OCI-LY3 (cell line): ENCODE results near the gene PSMA3.

Experiments used
- H2AFZ ChIP-seq: fragments of 200-600, 300-600 bp; shearing (Covaris generic); 2 replicates; pipeline ENCODE4 v1.6.0; 2014; ENCODE audit warnings: antibody characterized with exemption, low read depth, low read length
- H3K27ac ChIP-seq: fragments of 200-600, 300-600 bp; sonication (generic); 2 replicates; pipeline ENCODE4 v1.5.1; 2014; ENCODE audit warnings: mild to moderate bottlenecking, low read length, moderate library complexity, mixed read lengths
- H3K27me3 ChIP-seq: fragments of 200-600, 300-600 bp; sonication (generic); 2 replicates; pipeline ENCODE4 v1.6.1; 2014; ENCODE audit warnings: low read depth, low read length, mixed read lengths
- H3K36me3 ChIP-seq: fragments of 200-600, 300-600 bp; sonication (generic); replicated peaks from 2 replicates; pipeline ENCODE3; 2014; ENCODE audit warnings: low read depth, low read length, mixed read lengths
- H3K4me1 ChIP-seq: fragments of 300-600, 200-600 bp; sonication (generic); 2 replicates; pipeline ENCODE4 v1.6.1; 2014; ENCODE audit warnings: low read length, mixed read lengths
- H3K4me2 ChIP-seq: fragments of 200-600, 300-600 bp; sonication (generic); 2 replicates; pipeline ENCODE4 v1.6.1; 2014; ENCODE audit warnings: low read length, mixed read lengths
- H3K4me3 ChIP-seq: fragments of 300-600, 200-600 bp; sonication (generic); 2 replicates; pipeline ENCODE4 v1.5.1; 2014; ENCODE audit warnings: antibody characterized with exemption, mild to moderate bottlenecking, low read length, moderate library complexity
- H3K79me2 ChIP-seq: fragments of 300-600, 200-600 bp; shearing (Covaris generic); 2 replicates; pipeline ENCODE4 v1.6.1; 2014; ENCODE audit warnings: mild to moderate bottlenecking, low read length, mixed read lengths
- H3K9ac ChIP-seq: fragments of 300-600, 200-600 bp; shearing (Covaris generic); 2 replicates; pipeline ENCODE4 v1.6.0; 2014; ENCODE audit warnings: mild to moderate bottlenecking, low read length, moderate library complexity
- H3K9me3 ChIP-seq: fragments of 200-600, 300-600 bp; shearing (Covaris generic); 2 replicates; pipeline ENCODE4 v1.6.1; 2014; ENCODE audit warnings: low read length, mixed read lengths; ENCODE audit not compliant: insufficient read depth
- H4K20me1 ChIP-seq: fragments of 200-600, 300-600 bp; sonication (generic); 2 replicates; pipeline ENCODE4 v1.6.1; 2016; ENCODE audit warnings: low read length, mixed read lengths; ENCODE audit not compliant: insufficient read depth
- CTCF ChIP-seq: fragments of 200-600, 300-600 bp; sonication (generic); IDR thresholded peaks from 2 replicates; pipeline ENCODE4 v1.5.1; 2014; ENCODE audit warnings: antibody characterized with exemption, low read length, low read depth
- EZH2phosphoT487 ChIP-seq: fragments of 200-600 bp; shearing (Covaris generic); IDR thresholded peaks from 2 replicates; pipeline ENCODE4 v1.6.1; 2018; ENCODE audit warnings: antibody characterized with exemption, mixed run types, low read depth

PSMA3 gene

GRCh38 chr14:58280954-58281787 is 36.5 kb downstream of the PSMA3 start:
- Histone ChIP-seq H3K27ac (peak overlapping the region; percentile 94), H3K79me2 (peaks cover 97% of the 10 kb centered on the region), H3K27me3 (no peaks in the 10 kb centered on the region), H2AFZ (no peak overlapping the region), H3K9ac (peak overlapping the region; percentile 51), H3K4me1 (peaks cover 31% of the 10 kb centered on the region), H3K4me2 (peak overlapping the region; percentile 84), H4K20me1 (peaks cover 10% of the 10 kb centered on the region), H3K4me3 (peak overlapping the region; percentile 65), H3K9me3 (no peaks in the 10 kb centered on the region), H3K36me3 (peaks cover 32% of the 10 kb centered on the region)
- TF ChIP-seq EZH2phosphoT487 (no peak), CTCF (no peak)

GRCh38 chr14:58281969-58282368 is 37.3 kb downstream of the PSMA3 start:
- Histone ChIP-seq H3K9ac (peak overlapping the region; percentile 51), H3K27ac (peak overlapping the region; percentile 94), H3K4me1 (peaks cover 31% of the 10 kb centered on the region), H3K4me2 (peak overlapping the region; percentile 84), H3K36me3 (peaks cover 32% of the 10 kb centered on the region), H3K27me3 (no peaks in the 10 kb centered on the region), H2AFZ (no peak overlapping the region), H3K79me2 (peaks cover 96% of the 10 kb centered on the region), H3K9me3 (no peaks in the 10 kb centered on the region), H4K20me1 (peaks cover 10% of the 10 kb centered on the region), H3K4me3 (peak overlapping the region; percentile 65)
- TF ChIP-seq CTCF (no peak), EZH2phosphoT487 (no peak)

- Histone ChIP-seq H3K36me3 (peaks cover 42% of the 10 kb centered on the region), H3K4me2 (no peak overlapping the region), H2AFZ (no peak overlapping the region), H3K4me1 (peaks cover 31% of the 10 kb centered on the region), H3K4me3 (no peak overlapping the region), H4K20me1 (peaks cover 10% of the 10 kb centered on the region), H3K27ac (no peak overlapping the region; the same call in 1 of the 2 replicates), H3K79me2 (peaks cover 96% of the 10 kb centered on the region), H3K9me3 (no peaks in the 10 kb centered on the region), H3K9ac (no peak overlapping the region), H3K27me3 (no peaks in the 10 kb centered on the region)
- no peak for TF ChIP-seq CTCF
- no peak for TF ChIP-seq EZH2phosphoT487
Observed at GRCh38 chr14:58282925-58283593, 38.4 kb downstream of the PSMA3 start.

- TF ChIP-seq CTCF (no peak), EZH2phosphoT487 (no peak)
- Histone ChIP-seq H3K4me2 (no peak overlapping the region), H3K4me1 (peaks cover 31% of the 10 kb centered on the region), H3K9me3 (no peaks in the 10 kb centered on the region), H3K9ac (no peak overlapping the region), H3K36me3 (peaks cover 42% of the 10 kb centered on the region), H4K20me1 (peaks cover 13% of the 10 kb centered on the region), H2AFZ (no peak overlapping the region), H3K27me3 (no peaks in the 10 kb centered on the region), H3K79me2 (peaks cover 96% of the 10 kb centered on the region), H3K4me3 (no peak overlapping the region), H3K27ac (no peak overlapping the region)
Observed at GRCh38 chr14:58283730-58284129, 39.1 kb downstream of the PSMA3 start.
